Smooth muscle cell (in vitro differentiated cells): ENCODE data around the gene ZNF629. TPM values are rescaled to one million over a fixed set of nuclear protein-coding genes. Genes with fewer than 3 reads are reported as not detected.

Experiments
- DNase-seq: peaks from one replicate; lab custom pipeline; 2025; ENCODE audit not compliant: unreplicated experiment; lab: John Stamatoyannopoulos, UW
- H2AFZ ChIP-seq: fragments of 200-600 bp; sonication (generic); 2 replicates; pipeline ENCODE4 v1.6.0; 2016; ENCODE audit warnings: antibody characterized with exemption, low read depth, mild to moderate bottlenecking
- H3F3A ChIP-seq: fragments of 200-600 bp; sonication (generic); 2 replicates; pipeline ENCODE4 v1.6.0; 2017; ENCODE audit warnings: antibody characterized with exemption, low read depth
- H3K27ac ChIP-seq: fragments of 200-600 bp; sonication (generic); 2 replicates; pipeline ENCODE4 v1.5.1; 2016; ENCODE audit warnings: low read depth, mild to moderate bottlenecking
- H3K27me3 ChIP-seq: fragments of 200-600 bp; sonication (generic); 2 replicates; pipeline ENCODE4 v1.6.1; 2016; ENCODE audit warnings: low read depth, mild to moderate bottlenecking
- H3K36me3 ChIP-seq: fragments of 200-600 bp; sonication (generic); 2 replicates; pipeline ENCODE4 v1.5.1; 2016; ENCODE audit warnings: low read depth
- H3K4me1 ChIP-seq: fragments of 200-600 bp; sonication (generic); 2 replicates; pipeline ENCODE4 v1.5.1; 2016; ENCODE audit warnings: low read depth
- H3K4me2 ChIP-seq: fragments of 200-600 bp; sonication (generic); 2 replicates; pipeline ENCODE4 v1.6.0; 2016; ENCODE audit warnings: mild to moderate bottlenecking
- H3K4me3 ChIP-seq: fragments of 200-600 bp; sonication (generic); 2 replicates; pipeline ENCODE4 v1.5.1; 2016; ENCODE audit warnings: mild to moderate bottlenecking
- H3K79me2 ChIP-seq: fragments of 200-600 bp; sonication (generic); 2 replicates; pipeline ENCODE4 v1.6.0; 2016; ENCODE audit warnings: low read depth, mild to moderate bottlenecking
- H3K9ac ChIP-seq: fragments of 200-600 bp; sonication (generic); 2 replicates; pipeline ENCODE4 v1.6.0; 2016; ENCODE audit warnings: low read depth
- H3K9me3 ChIP-seq: fragments of 200-600 bp; sonication (generic); replicated peaks from 2 replicates; pipeline ENCODE4 v1.5.1; 2016; ENCODE audit warnings: low read depth
- H4K20me1 ChIP-seq: fragments of 200-600 bp; sonication (generic); 2 replicates; pipeline ENCODE4 v1.6.0; 2016; ENCODE audit warnings: low read depth
- WGBS: methylation state at CpG from one replicate; pipeline ENCODE4 v1.1.7; 2016; ENCODE audit warnings: low lambda C conversion rate; 5-methylcytosine and 5-hydroxymethylcytosine counted together
- polyA plus RNA-seq: library from polyadenylated mRNA; unstranded; fragments of >200 nt; fragmentation: Nextera tagmentation; extraction: Ambion mirVana; gene quantifications from 2 replicates; pipeline ENCODE4 v1.2.1, GENCODE V29; 2016
- total RNA-seq: library from RNA; depleted of rRNA; stranded (reverse); fragments of >200 nt; gene quantifications from 2 replicates; pipeline ENCODE4 v1.2.3, GENCODE V29; 2014
- TF ChIP-seq, protein P1 (sequence below): fragments of 200-600 bp; sonication (generic); IDR thresholded peaks from 2 replicates; pipeline ENCODE4 v1.5.1; 2017; ENCODE audit warnings: borderline replicate concordance, mild to moderate bottlenecking, antibody characterized with exemption; ENCODE audit not compliant: insufficient read depth, poor library complexity, severe bottlenecking

The ZNF629 gene
- total and polyA plus RNA-seq, 2 experiments from 2014 or later: 11.6 to 13.4 TPM

GRCh38 chr16:30758988-30759491 lies 28.0 kb downstream of the ZNF629 start:
- H3K36me3 ChIP-seq: no peaks in the 10 kb centered on the region
- DNase-seq: no peak
- peaks cover 19% of the 10 kb centered on the region for H3K79me2 ChIP-seq
- H3K27ac ChIP-seq: no peak overlapping the region
- peaks cover 8% of the 10 kb centered on the region for H3F3A ChIP-seq
- peaks cover 5% of the 10 kb centered on the region for H4K20me1 ChIP-seq
- H3K9me3 ChIP-seq: no peaks in the 10 kb centered on the region
- H3K4me3 ChIP-seq: no peak overlapping the region
- WGBS: 95% methylated on average over 10 of the region's 10 CpGs
- no peaks in the 10 kb centered on the region for H3K27me3 ChIP-seq
- H3K4me1 ChIP-seq: peaks cover 17% of the 10 kb centered on the region
- H3K9ac ChIP-seq: no peak overlapping the region
- no peak overlapping the region for H3K4me2 ChIP-seq
- TF ChIP-seq, protein P1, sequence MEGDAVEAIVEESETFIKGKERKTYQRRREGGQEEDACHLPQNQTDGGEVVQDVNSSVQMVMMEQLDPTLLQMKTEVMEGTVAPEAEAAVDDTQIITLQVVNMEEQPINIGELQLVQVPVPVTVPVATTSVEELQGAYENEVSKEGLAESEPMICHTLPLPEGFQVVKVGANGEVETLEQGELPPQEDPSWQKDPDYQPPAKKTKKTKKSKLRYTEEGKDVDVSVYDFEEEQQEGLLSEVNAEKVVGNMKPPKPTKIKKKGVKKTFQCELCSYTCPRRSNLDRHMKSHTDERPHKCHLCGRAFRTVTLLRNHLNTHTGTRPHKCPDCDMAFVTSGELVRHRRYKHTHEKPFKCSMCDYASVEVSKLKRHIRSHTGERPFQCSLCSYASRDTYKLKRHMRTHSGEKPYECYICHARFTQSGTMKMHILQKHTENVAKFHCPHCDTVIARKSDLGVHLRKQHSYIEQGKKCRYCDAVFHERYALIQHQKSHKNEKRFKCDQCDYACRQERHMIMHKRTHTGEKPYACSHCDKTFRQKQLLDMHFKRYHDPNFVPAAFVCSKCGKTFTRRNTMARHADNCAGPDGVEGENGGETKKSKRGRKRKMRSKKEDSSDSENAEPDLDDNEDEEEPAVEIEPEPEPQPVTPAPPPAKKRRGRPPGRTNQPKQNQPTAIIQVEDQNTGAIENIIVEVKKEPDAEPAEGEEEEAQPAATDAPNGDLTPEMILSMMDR: no peak
- H2AFZ ChIP-seq: no peak overlapping the region

- TF ChIP-seq, protein P1: no peak
- H3F3A ChIP-seq: peaks cover 8% of the 10 kb centered on the region
- no peaks in the 10 kb centered on the region for H3K27me3 ChIP-seq
- DNase-seq: no peak
- no peak overlapping the region for H3K9ac ChIP-seq
- 96% methylated on average over 7 of the region's 7 CpGs for WGBS
- H3K27ac ChIP-seq: no peak overlapping the region
- no peak overlapping the region for H2AFZ ChIP-seq
- H3K4me2 ChIP-seq: no peak overlapping the region
- H3K79me2 ChIP-seq: peaks cover 1% of the 10 kb centered on the region
- no peaks in the 10 kb centered on the region for H3K9me3 ChIP-seq
- H3K4me1 ChIP-seq: peaks cover 7% of the 10 kb centered on the region
- H3K36me3 ChIP-seq: no peaks in the 10 kb centered on the region
- H3K4me3 ChIP-seq: no peak overlapping the region
- no peaks in the 10 kb centered on the region for H4K20me1 ChIP-seq
Measured at GRCh38 chr16:30757316-30757715, 29.7 kb downstream of the ZNF629 start.

DNA sequence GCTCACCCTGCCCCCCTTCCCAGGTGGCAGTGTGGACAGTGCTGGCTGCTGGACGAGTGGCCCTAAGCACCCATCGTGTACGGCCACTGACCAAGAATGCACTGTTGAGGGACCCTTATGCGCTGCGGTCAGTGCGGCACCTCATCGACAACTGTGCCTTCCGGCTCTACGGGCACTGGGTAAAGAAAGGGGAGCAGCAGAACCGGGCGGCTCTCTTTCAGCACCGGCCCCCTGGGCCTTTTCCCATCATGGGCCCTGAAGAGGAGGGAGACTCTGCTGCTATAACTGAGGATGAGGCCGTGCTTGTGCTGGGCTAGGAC lies 30.3 kb downstream of the ZNF629 start:
- Histone ChIP-seq H3K4me3 (no peak overlapping the region), H3K27me3 (no peaks in the 10 kb centered on the region), H4K20me1 (no peaks in the 10 kb centered on the region), H3K9ac (no peak overlapping the region), H3K9me3 (no peaks in the 10 kb centered on the region), H3K4me2 (no peak overlapping the region), H2AFZ (no peak overlapping the region), H3K36me3 (no peaks in the 10 kb centered on the region), H3F3A (peaks cover 8% of the 10 kb centered on the region), H3K4me1 (peaks cover 7% of the 10 kb centered on the region), H3K27ac (no peak overlapping the region), H3K79me2 (no peaks in the 10 kb centered on the region)
- TF ChIP-seq, protein P1: no peak
- 99% methylated on average over 13 of the region's 13 CpGs for WGBS
- DNase-seq: no peak

- no peak overlapping the region for H3K27ac ChIP-seq
- no peaks in the 10 kb centered on the region for H3K27me3 ChIP-seq
- no peaks in the 10 kb centered on the region for H3K36me3 ChIP-seq
- no peaks in the 10 kb centered on the region for H3K9me3 ChIP-seq
- no peak for DNase-seq
- peaks cover 6% of the 10 kb centered on the region for H3K4me1 ChIP-seq
- no peak overlapping the region for H2AFZ ChIP-seq
- H3F3A ChIP-seq: peaks cover 8% of the 10 kb centered on the region
- WGBS: 96% methylated on average over 20 of the region's 20 CpGs
- H4K20me1 ChIP-seq: no peaks in the 10 kb centered on the region
- no peak overlapping the region for H3K4me3 ChIP-seq
- H3K9ac ChIP-seq: no peak overlapping the region
- TF ChIP-seq, protein P1: no peak
- H3K4me2 ChIP-seq: no peak overlapping the region
- H3K79me2 ChIP-seq: no peaks in the 10 kb centered on the region
Measured at GRCh38 chr16:30755955-30756780, 30.8 kb downstream of the ZNF629 start.
